Retinal pigment epithelial cell (primary cell): ENCODE results near the gene SYCP3.

Experiments
- DNase-seq: peaks from one replicate; pipeline ENCODE4 v3.0.0-alpha.2; 2010; ENCODE audit warnings: low read depth
- H3K4me3 ChIP-seq: 2 replicates; pipeline ENCODE4 v1.5.1; 2011; ENCODE audit warnings: mild to moderate bottlenecking, low read length, control low read depth, moderate library complexity
- CTCF ChIP-seq: conservative IDR thresholded peaks from 2 replicates; pipeline ENCODE4 v1.5.1; 2011; ENCODE audit warnings: low read depth, low read length, control low read depth, inconsistent platforms

The SYCP3 gene

GRCh38 chr12:101738920-101739665, at the start of gene SYCP3:
TSS of gene SYCP3 (minus strand) at chr12:101739462. CDS start at chr12:101737935, 1,527 bp downstream.
- TF ChIP-seq CTCF: no peak
- no peak within 1 kb of the TSS for H3K4me3 ChIP-seq
- DNase-seq: no peak

- DNase-seq: no peak
- no peak overlapping the region for H3K4me3 ChIP-seq
- TF ChIP-seq CTCF: no peak
These were observed 46.4 kb upstream of the SYCP3 start for GRCh38 chr12:101785671-101786070.

- no peak for DNase-seq
- no peak for TF ChIP-seq CTCF
- no peak overlapping the region for H3K4me3 ChIP-seq
These were observed 45.1 kb upstream of the SYCP3 start for GRCh38 chr12:101784376-101784775.

GRCh38 chr12:101783838-101784237, 44.6 kb upstream of the SYCP3 start:
- DNase-seq: no peak
- no peak overlapping the region for H3K4me3 ChIP-seq
- no peak for TF ChIP-seq CTCF

- H3K4me3 ChIP-seq: no peak overlapping the region
- DNase-seq: no peak
- no peak for TF ChIP-seq CTCF
These were observed 43.9 kb upstream of the SYCP3 start for GRCh38 chr12:101783150-101783549.

- no peak for DNase-seq
- no peak for TF ChIP-seq CTCF
- no peak overlapping the region for H3K4me3 ChIP-seq
These were observed 43.0 kb upstream of the SYCP3 start for GRCh38 chr12:101782273-101782731.

GRCh38 chr12:101781834-101782233, 42.6 kb upstream of the SYCP3 start:
- H3K4me3 ChIP-seq: no peak overlapping the region

More at GRCh38 chr12:101781834-101782233, 42.6 kb upstream of the SYCP3 start:
- DNase-seq: no peak
- TF ChIP-seq CTCF: no peak
